SH-SY5Y (cell line): ENCODE results near the gene DGKE.

Experiments
- GATA2 ChIP-seq: IDR thresholded peaks from 2 replicates; pipeline ENCODE4 v1.6.1; 2011; ENCODE audit warnings: mild to moderate bottlenecking, low read depth, low read length
- GATA3 ChIP-seq: IDR thresholded peaks from 2 replicates; pipeline ENCODE4 v1.6.1; 2011; ENCODE audit warnings: low read depth, mild to moderate bottlenecking, low read length, moderate library complexity

The DGKE gene

DNA sequence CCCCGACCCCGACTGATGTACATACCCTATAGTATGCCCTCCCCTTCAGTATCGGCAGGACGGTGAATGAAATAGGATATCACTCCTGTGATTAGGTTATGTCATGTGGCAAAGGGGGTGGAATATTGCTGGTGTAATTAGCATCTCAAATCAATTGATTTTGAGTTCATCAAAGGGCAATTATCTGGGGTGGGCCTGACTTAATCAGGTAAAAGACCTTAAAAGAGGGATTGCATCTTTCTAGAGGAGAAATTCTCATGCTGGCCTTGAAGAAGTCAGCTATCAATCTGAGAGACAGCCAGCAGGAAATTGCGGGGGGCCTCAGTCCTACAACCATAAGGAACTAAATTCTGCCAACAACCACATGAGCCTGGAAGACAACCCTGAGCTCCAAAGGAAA lies 69.6 kb downstream of the DGKE start:
- TF ChIP-seq GATA2 = no peak
- no peak for TF ChIP-seq GATA3

DNA sequence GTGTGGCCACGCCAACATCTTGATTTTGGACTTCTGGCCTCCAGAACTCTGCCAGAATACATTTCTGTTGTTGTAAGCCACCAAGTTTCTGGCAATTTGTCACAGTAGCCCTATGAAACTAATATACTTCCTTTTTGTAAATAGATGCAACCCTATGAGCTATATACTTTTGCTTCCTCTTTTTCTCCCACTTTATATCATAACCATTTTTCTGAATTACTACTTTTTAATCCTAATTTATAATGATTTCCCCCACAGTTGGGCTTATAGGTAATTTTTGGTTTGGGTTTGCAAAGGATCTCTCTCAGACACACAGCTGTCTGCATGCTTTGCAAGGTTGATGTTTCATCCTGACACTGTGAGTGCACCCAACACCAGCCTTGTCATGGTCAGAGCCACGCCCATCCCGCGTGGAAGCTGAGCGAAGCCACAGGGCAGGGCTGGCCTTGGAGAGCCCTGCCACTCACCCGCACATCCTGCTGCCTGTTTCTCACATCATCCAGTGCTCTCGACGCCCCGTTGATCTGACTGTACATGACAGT lies 74.1 kb downstream of the DGKE start:
- no peak for TF ChIP-seq GATA2
- no peak for TF ChIP-seq GATA3

DNA sequence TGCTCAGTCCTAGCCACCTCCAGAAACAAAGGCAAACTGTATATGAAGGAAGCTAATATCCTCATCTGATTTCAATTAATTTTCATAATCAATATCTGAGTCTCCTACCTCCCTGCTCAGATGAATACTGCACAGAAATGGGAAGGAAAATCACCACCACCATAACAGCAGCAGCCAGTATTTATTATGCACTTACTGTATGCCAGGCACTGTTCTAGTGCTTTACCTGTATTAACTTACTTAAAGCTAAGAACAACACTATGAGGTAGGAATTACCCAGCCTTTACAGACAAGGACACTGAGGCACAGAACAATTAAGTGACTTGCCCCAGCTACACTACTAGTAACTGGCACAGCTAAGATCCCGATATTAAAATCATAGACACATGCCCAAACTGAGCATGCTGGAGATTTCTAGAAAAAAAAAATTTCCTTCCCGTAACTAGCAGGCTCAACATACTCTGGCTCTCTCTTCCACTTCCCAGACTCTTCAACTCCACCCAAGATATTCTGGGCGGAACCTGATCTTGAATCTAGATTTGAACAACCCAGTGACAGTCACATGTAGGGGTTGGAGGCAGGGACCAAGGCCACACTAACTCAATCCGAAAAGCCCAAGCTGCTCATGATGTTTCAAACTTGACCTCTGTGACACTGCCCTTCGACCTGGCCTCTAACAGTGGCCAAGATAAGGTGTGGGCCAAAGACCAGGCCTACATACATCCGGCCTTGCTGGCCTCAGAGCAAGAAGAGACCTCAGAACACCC lies 76.0 kb downstream of the DGKE start:
- no peak for TF ChIP-seq GATA2
- TF ChIP-seq GATA3 = no peak

DNA sequence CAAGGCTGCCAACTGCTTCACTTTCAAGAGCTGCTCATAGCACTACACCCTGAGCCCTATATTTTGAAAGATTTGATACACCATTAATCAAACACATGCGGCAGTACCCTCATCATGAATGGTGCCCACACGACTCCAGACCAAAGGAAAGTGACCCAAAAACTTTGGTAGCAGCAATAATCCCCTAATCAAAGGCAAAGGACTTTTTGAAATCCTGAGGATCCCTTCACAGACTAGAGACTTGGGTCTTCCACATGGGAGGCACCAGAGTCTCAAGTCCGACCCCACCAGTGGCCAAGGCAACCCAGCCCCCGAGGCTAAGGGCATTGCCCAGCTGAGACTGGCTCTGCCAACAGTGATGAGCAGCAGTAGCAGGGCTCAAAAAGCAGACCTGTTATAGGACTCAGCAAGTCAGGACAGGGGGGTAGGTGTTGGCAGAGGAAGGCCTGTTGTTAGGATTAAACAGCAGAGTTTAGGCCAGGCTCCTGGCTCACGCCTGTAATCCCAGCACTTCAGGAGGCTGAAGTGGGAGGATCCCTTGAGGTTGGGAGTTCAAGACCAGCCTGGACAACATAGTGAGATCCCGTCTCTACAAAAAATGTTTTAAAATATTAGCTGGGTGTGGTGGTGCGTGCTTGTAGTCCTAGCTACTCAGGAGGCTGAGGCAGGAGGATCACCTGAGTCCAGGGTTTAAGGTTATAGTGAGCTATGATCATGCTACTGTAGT lies 76.7 kb downstream of the DGKE start:
- TF ChIP-seq GATA2 (no peak), GATA3 (no peak)

DNA sequence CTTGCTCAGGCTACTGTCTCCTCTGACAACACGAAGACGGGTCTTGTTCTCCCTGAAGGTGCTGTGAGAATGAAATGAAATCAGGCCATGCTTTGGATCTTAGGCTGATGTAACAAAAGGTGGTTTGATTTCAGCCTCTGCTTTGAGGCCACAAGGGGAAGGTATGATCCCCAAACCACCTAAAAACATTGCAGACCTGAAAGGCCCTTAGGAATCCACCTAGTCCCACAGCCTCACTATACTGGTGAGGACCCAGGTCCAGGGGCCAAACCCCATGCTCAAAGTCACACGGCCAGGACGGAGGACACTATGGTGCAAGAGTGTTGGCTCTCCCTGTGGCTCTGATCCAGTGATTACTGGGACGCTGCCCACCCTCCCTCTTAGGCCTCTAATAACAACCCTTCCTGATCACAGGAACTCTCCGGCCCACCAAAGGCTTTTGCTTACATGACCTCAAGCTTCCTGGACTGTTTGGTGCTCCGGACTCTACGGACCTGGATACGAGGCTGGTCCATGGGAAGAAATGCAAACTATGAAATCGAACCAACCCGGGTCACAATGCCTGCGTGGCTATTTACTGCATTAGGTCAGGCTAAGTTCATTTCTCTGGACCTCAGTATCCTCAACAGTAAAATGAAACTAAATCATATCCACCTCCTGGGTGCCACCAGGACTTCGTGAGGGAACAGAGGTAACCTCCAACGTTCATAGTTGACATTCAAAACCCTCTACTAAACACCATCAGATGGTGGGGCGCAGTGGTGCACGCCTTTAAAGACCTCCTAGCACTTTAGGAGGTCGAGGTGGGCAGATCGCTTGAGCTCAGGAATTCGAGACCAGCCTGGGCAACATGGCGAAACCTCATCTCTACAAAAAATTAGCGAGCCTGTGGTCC lies 78.4 kb downstream of the DGKE start:
- TF ChIP-seq GATA3 (no peak), GATA2 (no peak)

DNA sequence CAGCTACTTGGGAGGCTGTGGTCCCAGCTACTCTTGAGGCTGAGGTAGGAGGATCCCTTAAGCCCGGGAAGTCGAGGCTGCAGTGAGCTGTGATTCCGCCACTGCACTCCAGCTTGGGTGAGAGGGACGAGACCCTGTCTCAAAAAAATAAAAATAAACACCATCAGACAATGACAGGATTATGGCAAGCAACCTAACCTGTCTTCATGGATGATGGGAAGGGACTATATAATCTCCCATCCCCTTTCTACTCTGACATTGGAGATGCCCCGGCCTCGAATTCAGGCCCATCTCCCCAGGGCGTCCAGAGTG lies 79.0 kb downstream of the DGKE start:
- no peak for TF ChIP-seq GATA2
- TF ChIP-seq GATA3 = no peak

- no peak for TF ChIP-seq GATA2
- no peak for TF ChIP-seq GATA3
Measured at GRCh38 chr17:56913353-56913866, 79.5 kb downstream of the DGKE start.

DNA sequence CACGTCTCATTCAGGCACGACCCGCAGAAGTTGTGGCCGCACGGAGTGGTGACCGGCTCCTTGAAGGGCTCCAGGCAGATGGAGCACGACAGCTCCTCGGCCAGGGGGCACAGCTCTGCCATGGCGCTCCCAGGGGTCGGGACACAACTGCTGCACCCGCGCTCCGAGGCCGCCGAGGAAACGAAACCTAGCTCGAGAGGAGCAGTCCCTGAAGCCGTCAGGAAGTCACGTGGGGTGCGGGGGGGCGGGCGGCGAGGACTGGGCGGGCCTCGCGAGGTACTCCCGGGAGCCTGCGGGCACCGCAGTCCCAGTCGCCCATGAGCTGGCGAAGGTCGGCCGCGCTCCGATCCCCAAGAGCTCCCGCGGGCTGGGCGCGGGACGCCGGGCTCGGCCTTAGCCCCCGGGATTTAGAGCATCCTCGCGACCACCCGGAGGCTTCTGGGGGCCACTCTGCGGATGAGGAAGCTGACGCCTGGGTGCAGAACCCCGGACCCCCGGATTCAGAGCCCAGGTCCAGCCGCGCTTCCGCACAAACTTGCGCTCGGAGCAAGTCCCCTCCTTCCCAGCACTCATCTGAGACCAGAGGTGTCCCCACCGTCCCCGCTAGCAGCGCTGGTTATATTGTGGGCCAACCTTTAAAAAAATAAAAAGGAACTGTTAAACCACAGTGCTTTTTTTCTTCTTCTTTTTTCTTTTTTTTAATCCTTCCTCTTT lies 80.1 kb downstream of the DGKE start, which contains the start of gene TRIM25:
TRIM25 (minus strand) TSS at position 183 of the 714 bp plus-strand sequence; CDS start at position 122, 61 bp downstream.
- no peak; the same call in 1 of the 2 replicates for TF ChIP-seq GATA2
- no peak for TF ChIP-seq GATA3

DNA sequence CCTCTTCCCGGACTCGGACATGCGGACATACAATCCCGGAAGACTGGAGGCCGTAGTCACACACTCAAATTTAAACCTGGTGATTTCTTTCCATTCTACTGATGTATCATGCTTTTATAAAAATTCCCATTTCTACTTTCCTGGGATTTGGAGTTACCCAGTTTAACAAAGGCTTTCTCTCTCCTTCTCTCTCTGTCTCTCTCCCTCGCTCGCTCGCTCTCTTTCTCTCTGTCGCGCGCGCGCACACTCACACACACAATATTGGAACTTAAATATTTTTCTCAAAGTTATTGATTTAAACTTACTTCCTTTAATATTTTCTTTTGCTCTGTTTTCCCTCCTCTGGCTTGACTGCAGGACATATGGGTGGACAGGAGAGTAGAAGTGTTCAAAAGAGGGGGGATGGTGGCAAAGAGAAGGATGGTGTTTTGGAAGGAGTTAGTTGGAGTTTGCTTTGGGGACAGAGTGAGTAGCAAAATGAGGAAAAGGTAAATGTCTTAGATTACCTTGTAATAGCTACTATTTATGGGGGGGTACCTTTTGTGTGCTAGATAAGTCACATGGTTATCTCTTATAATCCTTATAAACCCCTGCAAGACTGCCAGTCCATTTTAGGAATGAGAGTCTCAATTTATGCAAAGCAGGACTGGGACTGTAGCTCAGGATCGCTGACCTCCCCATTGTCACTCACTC lies 80.8 kb downstream of the DGKE start:
- no peak for TF ChIP-seq GATA2
- TF ChIP-seq GATA3 = no peak

- TF ChIP-seq GATA3 (no peak), GATA2 (no peak)
Measured at GRCh38 chr17:56917559-56918296, 83.8 kb downstream of the DGKE start.

- TF ChIP-seq GATA2 = no peak
- TF ChIP-seq GATA3 = no peak
Measured at GRCh38 chr17:56918916-56919315, 85.0 kb downstream of the DGKE start.
